ENCODE measurements around the gene CNTN5. TPM values are rescaled to one million over a fixed set of nuclear protein-coding genes. Genes with fewer than 3 reads are reported as not detected.

The CNTN5 gene
- total RNA-seq, 3 donors from 2014 or later (not counting 1 experiment from before 2014, with no cell fraction given), result not detected

DNA sequence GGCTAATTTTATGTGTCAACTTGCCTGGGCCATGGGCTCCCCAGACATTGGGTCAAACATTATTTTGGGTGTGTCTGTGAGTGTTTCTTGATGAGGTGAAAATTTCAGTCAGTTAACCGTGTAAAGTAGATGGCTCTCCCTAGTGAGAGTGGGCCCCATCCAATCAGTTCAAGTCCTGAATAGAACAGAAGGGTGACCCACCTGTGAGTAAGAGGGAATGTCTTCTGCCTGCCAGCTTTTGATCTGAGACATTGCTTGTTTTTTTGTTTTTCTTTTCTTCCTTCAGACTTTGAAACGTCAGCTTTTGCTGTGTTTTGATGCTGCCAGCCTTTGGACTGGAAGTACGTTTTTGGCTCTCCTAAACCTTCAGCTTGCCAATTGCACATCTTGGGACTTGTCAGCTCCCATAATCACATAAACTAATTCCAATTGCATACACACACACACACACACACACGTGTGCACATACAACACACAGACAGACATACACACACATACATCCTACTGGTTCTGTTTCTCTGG, 300.1 kb downstream of the CNTN5 start:
- Mint-ChIP-seq H3K27ac (no peak overlapping the region), H3K36me3 (no peaks in the 10 kb centered on the region), H3K4me1 (no peaks in the 10 kb centered on the region), H3K27me3 (ENCODE audit: low read depth in 2 of 2) (no peaks in the 10 kb centered on the region), H3K4me3 (no peak overlapping the region), H3K9me3 (peaks cover 11 to 19% of the 10 kb centered on the region in 2 donors)
- intact Hi-C loops (cut with micrococcal nuclease), result no loop called here
- H3K4me3 ChIP-seq (ENCODE audit: low read length), result no peak overlapping the region
- DNase-seq (no peak), ATAC-seq (no peak)
- peaks cover 3% of the 10 kb centered on the region for H3K9me3 ChIP-seq (ENCODE audit: control insufficient read depth, insufficient read depth, low read length)
- no peak overlapping the region for H3K27ac ChIP-seq (ENCODE audit: low read length)
- TF ChIP-seq, protein P1, sequence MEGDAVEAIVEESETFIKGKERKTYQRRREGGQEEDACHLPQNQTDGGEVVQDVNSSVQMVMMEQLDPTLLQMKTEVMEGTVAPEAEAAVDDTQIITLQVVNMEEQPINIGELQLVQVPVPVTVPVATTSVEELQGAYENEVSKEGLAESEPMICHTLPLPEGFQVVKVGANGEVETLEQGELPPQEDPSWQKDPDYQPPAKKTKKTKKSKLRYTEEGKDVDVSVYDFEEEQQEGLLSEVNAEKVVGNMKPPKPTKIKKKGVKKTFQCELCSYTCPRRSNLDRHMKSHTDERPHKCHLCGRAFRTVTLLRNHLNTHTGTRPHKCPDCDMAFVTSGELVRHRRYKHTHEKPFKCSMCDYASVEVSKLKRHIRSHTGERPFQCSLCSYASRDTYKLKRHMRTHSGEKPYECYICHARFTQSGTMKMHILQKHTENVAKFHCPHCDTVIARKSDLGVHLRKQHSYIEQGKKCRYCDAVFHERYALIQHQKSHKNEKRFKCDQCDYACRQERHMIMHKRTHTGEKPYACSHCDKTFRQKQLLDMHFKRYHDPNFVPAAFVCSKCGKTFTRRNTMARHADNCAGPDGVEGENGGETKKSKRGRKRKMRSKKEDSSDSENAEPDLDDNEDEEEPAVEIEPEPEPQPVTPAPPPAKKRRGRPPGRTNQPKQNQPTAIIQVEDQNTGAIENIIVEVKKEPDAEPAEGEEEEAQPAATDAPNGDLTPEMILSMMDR (IDR thresholded peaks at IDR 0.05), result no peak
- 55% methylated on average over 4 of the region's 4 CpGs for WGBS (ENCODE audit: insufficient coverage)
- H3K36me3 ChIP-seq (ENCODE audit: control insufficient read depth, insufficient read depth, low read length), result no peaks in the 10 kb centered on the region
- H3K4me1 ChIP-seq (ENCODE audit: control insufficient read depth, insufficient read depth, low read length), result no peaks in the 10 kb centered on the region
- no peaks in the 10 kb centered on the region for H3K27me3 ChIP-seq (ENCODE audit: control insufficient read depth, insufficient read depth, low read length)

DNA sequence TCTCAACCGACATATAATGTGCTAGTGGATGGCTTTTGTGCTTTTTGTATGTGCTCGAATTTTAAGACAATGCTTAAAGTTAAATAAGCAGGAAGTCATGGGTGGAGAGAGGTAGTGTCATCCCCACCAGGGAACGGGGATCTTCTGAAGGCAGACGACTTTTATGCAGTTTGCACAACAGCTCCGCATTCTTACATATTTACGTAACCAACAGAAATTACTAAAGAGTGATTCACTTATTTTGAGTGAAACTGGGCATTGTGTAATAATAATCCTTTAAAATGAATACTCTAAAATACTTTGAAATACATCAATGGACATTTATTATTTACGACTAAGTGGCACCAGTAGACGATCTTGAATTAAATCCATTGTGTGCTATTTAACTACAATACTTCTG, 305.1 kb downstream of the CNTN5 start:
- 73% methylated on average over 5 of the region's 8 CpGs for WGBS (ENCODE audit: insufficient coverage)

DNA sequence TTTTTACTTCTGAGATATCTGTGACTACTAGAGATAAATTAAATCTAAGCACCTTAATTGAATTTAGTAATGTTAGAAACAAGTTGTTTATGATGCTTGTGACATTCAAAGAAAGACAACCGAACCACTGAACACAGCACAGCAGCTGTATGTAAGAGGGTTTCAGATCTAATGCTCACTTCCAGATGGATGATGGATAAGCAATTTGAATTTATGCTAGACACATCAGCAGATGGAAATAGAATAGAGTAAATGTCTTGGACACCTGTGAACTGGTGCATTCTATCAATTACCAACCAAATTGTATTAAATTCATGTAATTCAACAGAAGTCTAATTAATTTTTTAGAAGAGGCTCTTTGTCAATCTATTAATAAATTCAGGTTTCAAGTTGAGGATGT, 306.3 kb downstream of the CNTN5 start:
- no peak overlapping the region for H3K27ac Mint-ChIP-seq
- no peaks in the 10 kb centered on the region for H3K36me3 Mint-ChIP-seq
- no peaks in the 10 kb centered on the region for H3K4me1 Mint-ChIP-seq
- H3K4me3 Mint-ChIP-seq, result no peak overlapping the region
- Histone ChIP-seq H3K36me3 (ENCODE audit: control insufficient read depth, insufficient read depth, low read length) (no peaks in the 10 kb centered on the region), H3K27ac (ENCODE audit: low read length) (no peak overlapping the region), H3K9me3 (ENCODE audit: control insufficient read depth, insufficient read depth, low read length) (no peaks in the 10 kb centered on the region), H3K4me3 (ENCODE audit: low read length) (no peak overlapping the region), H3K4me1 (ENCODE audit: control insufficient read depth, insufficient read depth, low read length) (no peaks in the 10 kb centered on the region), H3K27me3 (ENCODE audit: control insufficient read depth, insufficient read depth, low read length) (no peaks in the 10 kb centered on the region)
- intact Hi-C loops (cut with micrococcal nuclease), result no loop called here
- no peaks in the 10 kb centered on the region for H3K27me3 Mint-ChIP-seq (ENCODE audit: low read depth in 2 of 2)
- H3K9me3 Mint-ChIP-seq, result peaks cover 8 to 18% of the 10 kb centered on the region in 2 donors
- TF ChIP-seq, protein P1 (IDR thresholded peaks at IDR 0.05), result no peak
- ATAC-seq (no peak), DNase-seq (no peak)
- 92% methylated on average over 1 of the region's 1 CpG for WGBS (ENCODE audit: insufficient coverage)

More for the DNA sequence above, 305.1 kb downstream of the CNTN5 start:
- H3K36me3 Mint-ChIP-seq, result no peaks in the 10 kb centered on the region
- DNase-seq (no peak), ATAC-seq (no peak)
- no peaks in the 10 kb centered on the region for H3K4me1 ChIP-seq (ENCODE audit: control insufficient read depth, insufficient read depth, low read length)
- no peaks in the 10 kb centered on the region for H3K9me3 ChIP-seq (ENCODE audit: control insufficient read depth, insufficient read depth, low read length)
- H3K36me3 ChIP-seq (ENCODE audit: control insufficient read depth, insufficient read depth, low read length), result no peaks in the 10 kb centered on the region
- no peak overlapping the region for H3K4me3 ChIP-seq (ENCODE audit: low read length)
- H3K27ac Mint-ChIP-seq, result no peak overlapping the region
- peaks cover 12% of the 10 kb centered on the region in 2 donors for H3K9me3 Mint-ChIP-seq
- H3K4me1 Mint-ChIP-seq, result no peaks in the 10 kb centered on the region
- no peak overlapping the region for H3K4me3 Mint-ChIP-seq
- H3K27me3 Mint-ChIP-seq (ENCODE audit: low read depth in 2 of 2), result no peaks in the 10 kb centered on the region
- H3K27ac ChIP-seq (ENCODE audit: low read length), result no peak overlapping the region
- H3K27me3 ChIP-seq (ENCODE audit: control insufficient read depth, insufficient read depth, low read length), result no peaks in the 10 kb centered on the region
- TF ChIP-seq, protein P1 (IDR thresholded peaks at IDR 0.05), result no peak
- intact Hi-C loops (cut with micrococcal nuclease), result no loop called here

DNA sequence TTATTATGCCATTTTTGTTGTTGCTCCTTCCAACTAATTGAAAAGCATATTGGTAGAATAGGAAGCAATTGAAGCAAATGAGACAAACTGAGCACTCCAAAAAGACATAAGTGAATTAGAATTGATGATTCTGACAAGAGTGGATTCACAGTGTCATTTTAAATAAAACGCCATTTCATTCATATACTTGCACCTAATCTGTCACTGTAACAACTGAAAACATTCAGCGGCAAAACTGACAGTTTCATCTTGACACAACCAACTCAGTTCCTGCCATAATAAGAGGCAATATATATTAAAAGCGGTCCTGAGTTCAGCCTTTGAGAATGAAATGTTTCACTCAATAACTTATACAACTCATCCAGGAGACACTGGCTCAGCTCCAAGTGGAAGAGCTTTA, 306.8 kb downstream of the CNTN5 start:
- TF ChIP-seq, protein P1 (IDR thresholded peaks at IDR 0.05), result no peak
- ATAC-seq (no peak), DNase-seq (no peak)
- H3K27ac ChIP-seq (ENCODE audit: low read length), result no peak overlapping the region
- Mint-ChIP-seq H3K27me3 (ENCODE audit: low read depth in 2 of 2) (no peaks in the 10 kb centered on the region), H3K4me1 (no peaks in the 10 kb centered on the region), H3K4me3 (no peak overlapping the region), H3K9me3 (peaks cover 7 to 19% of the 10 kb centered on the region in 2 donors), H3K36me3 (no peaks in the 10 kb centered on the region), H3K27ac (no peak overlapping the region)
- no peaks in the 10 kb centered on the region for H3K9me3 ChIP-seq (ENCODE audit: control insufficient read depth, insufficient read depth, low read length)
- no peak overlapping the region for H3K4me3 ChIP-seq (ENCODE audit: low read length)
- H3K36me3 ChIP-seq (ENCODE audit: control insufficient read depth, insufficient read depth, low read length), result no peaks in the 10 kb centered on the region
- H3K27me3 ChIP-seq (ENCODE audit: control insufficient read depth, insufficient read depth, low read length), result no peaks in the 10 kb centered on the region
- intact Hi-C loops (cut with micrococcal nuclease), result no loop called here
- H3K4me1 ChIP-seq (ENCODE audit: control insufficient read depth, insufficient read depth, low read length), result no peaks in the 10 kb centered on the region
- WGBS (ENCODE audit: insufficient coverage), result 92% methylated on average over 3 of the region's 3 CpGs
